GM19324 (cell line): Measurements from ENCODE around the gene SPRED1.

Source experiments
- ATAC-seq: cut with Tn5 transposase; IDR thresholded peaks from one replicate; pipeline ENCODE4 v1.9.1; 2021; ENCODE audit warnings: mild to moderate bottlenecking, moderate library complexity; ENCODE audit not compliant: unreplicated experiment, low FRiP score

The SPRED1 gene

GRCh38 chr15:38335116-38335515 is 82.5 kb downstream of the SPRED1 start:
- no peak for ATAC-seq

GRCh38 chr15:38344351-38344750 is 91.7 kb downstream of the SPRED1 start:
- no peak for ATAC-seq

GRCh38 chr15:38349251-38349650 is 96.6 kb downstream of the SPRED1 start:
- no peak for ATAC-seq

GRCh38 chr15:38351466-38351865 is 98.8 kb downstream of the SPRED1 start:
- ATAC-seq, result no peak

GRCh38 chr15:38354315-38354929 is 101.8 kb downstream of the SPRED1 start:
- ATAC-seq, result no peak

- no peak for ATAC-seq
Measured at GRCh38 chr15:38362355-38362754, 109.7 kb downstream of the SPRED1 start.

- ATAC-seq, result no peak
Measured at GRCh38 chr15:38367476-38367875, 114.8 kb downstream of the SPRED1 start.

- ATAC-seq, result no peak
Measured at GRCh38 chr15:38369936-38370478, 117.4 kb downstream of the SPRED1 start.

- ATAC-seq, result no peak
Measured at GRCh38 chr15:38373016-38373415, 120.4 kb downstream of the SPRED1 start.

- no peak for ATAC-seq
Measured at GRCh38 chr15:38374029-38374428, 121.4 kb downstream of the SPRED1 start.

GRCh38 chr15:38374556-38374955 is 121.9 kb downstream of the SPRED1 start:
- ATAC-seq, result no peak

GRCh38 chr15:38376081-38376480 is 123.4 kb downstream of the SPRED1 start:
- no peak for ATAC-seq

GRCh38 chr15:38377636-38378035 is 125.0 kb downstream of the SPRED1 start:
- no peak for ATAC-seq

GRCh38 chr15:38378161-38378560 is 125.5 kb downstream of the SPRED1 start:
- no peak for ATAC-seq

GRCh38 chr15:38389924-38390542 is 137.4 kb downstream of the SPRED1 start:
- ATAC-seq, result peak; percentile 72

GRCh38 chr15:38391191-38391590 is 138.6 kb downstream of the SPRED1 start:
- ATAC-seq, result no peak

- ATAC-seq, result no peak
Measured at GRCh38 chr15:38398134-38398533, 145.5 kb downstream of the SPRED1 start.

- no peak for ATAC-seq
Measured at GRCh38 chr15:38401106-38401505, 148.5 kb downstream of the SPRED1 start.

- ATAC-seq, result no peak
Measured at GRCh38 chr15:38401701-38402100, 149.1 kb downstream of the SPRED1 start.

GRCh38 chr15:38406436-38406835 is 153.8 kb downstream of the SPRED1 start:
- no peak for ATAC-seq
